ENCODE measurements around the gene CD4. TPM values are rescaled to one million over a fixed set of nuclear protein-coding genes. Genes with fewer than 3 reads are reported as not detected.

The CD4 gene
- total RNA-seq, 2 donors from 2014 or later, result 1.6 to 8.6 TPM

- Histone ChIP-seq H3K9me3 (no peaks in the 10 kb centered on the region), H3K36me3 (no peaks in the 10 kb centered on the region), H3K27me3 (replicated peaks; ENCODE audit: insufficient read depth) (no peaks in the 10 kb centered on the region), H3K27ac (no peak overlapping the region), H3K4me1 (replicated peaks) (peaks cover 2% of the 10 kb centered on the region), H3K4me3 (no peak overlapping the region)
- TF ChIP-seq, protein P1, sequence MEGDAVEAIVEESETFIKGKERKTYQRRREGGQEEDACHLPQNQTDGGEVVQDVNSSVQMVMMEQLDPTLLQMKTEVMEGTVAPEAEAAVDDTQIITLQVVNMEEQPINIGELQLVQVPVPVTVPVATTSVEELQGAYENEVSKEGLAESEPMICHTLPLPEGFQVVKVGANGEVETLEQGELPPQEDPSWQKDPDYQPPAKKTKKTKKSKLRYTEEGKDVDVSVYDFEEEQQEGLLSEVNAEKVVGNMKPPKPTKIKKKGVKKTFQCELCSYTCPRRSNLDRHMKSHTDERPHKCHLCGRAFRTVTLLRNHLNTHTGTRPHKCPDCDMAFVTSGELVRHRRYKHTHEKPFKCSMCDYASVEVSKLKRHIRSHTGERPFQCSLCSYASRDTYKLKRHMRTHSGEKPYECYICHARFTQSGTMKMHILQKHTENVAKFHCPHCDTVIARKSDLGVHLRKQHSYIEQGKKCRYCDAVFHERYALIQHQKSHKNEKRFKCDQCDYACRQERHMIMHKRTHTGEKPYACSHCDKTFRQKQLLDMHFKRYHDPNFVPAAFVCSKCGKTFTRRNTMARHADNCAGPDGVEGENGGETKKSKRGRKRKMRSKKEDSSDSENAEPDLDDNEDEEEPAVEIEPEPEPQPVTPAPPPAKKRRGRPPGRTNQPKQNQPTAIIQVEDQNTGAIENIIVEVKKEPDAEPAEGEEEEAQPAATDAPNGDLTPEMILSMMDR (IDR thresholded peaks at IDR 0.05), result no peak
- no peak for TF ChIP-seq POLR2A (IDR thresholded peaks at IDR 0.05)
- 78% methylated on average over 6 of the region's 6 CpGs for WGBS
- intact Hi-C loops (cut with DNase I), result no loop called here
- DNase-seq (ENCODE audit: low spot score), result no peak
These were observed 7.2 kb upstream of the CD4 start for GRCh38 chr12:6782119-6782518.

- H3K27me3 ChIP-seq (replicated peaks; ENCODE audit: insufficient read depth), result no peaks in the 10 kb centered on the region
- peaks cover 2% of the 10 kb centered on the region for H3K4me1 ChIP-seq (replicated peaks)
- intact Hi-C loops (cut with DNase I), result no loop called here
- no peak for DNase-seq (ENCODE audit: low spot score)
- TF ChIP-seq, protein P1 (IDR thresholded peaks at IDR 0.05), result no peak
- no peak for TF ChIP-seq POLR2AphosphoS5 (IDR thresholded peaks at IDR 0.05)
- no peak for TF ChIP-seq POLR2A (IDR thresholded peaks at IDR 0.05)
- WGBS, result 76% methylated on average over 10 of the region's 10 CpGs
- H3K9me3 ChIP-seq, result no peaks in the 10 kb centered on the region
- H3K36me3 ChIP-seq, result no peaks in the 10 kb centered on the region
- H3K4me3 ChIP-seq, result no peak overlapping the region
- no peak overlapping the region for H3K27ac ChIP-seq
These were observed 6.3 kb upstream of the CD4 start for GRCh38 chr12:6782850-6783566.

- TF ChIP-seq POLR2AphosphoS5 (IDR thresholded peaks at IDR 0.05) (no peak), POLR2A (IDR thresholded peaks at IDR 0.05) (no peak)
- TF ChIP-seq, protein P1 (IDR thresholded peaks at IDR 0.05), result no peak
- DNase-seq (ENCODE audit: low spot score), result no peak
- Histone ChIP-seq H3K4me1 (replicated peaks) (peaks cover 2% of the 10 kb centered on the region), H3K27me3 (replicated peaks; ENCODE audit: insufficient read depth) (no peaks in the 10 kb centered on the region), H3K27ac (no peak overlapping the region), H3K9me3 (no peaks in the 10 kb centered on the region), H3K4me3 (no peak overlapping the region), H3K36me3 (no peaks in the 10 kb centered on the region)
- whole genome bisulfite sequencing, result 92% methylated on average over 9 of the region's 9 CpGs
- intact Hi-C loops (cut with DNase I), result no loop called here
These were observed 5.5 kb upstream of the CD4 start for GRCh38 chr12:6783828-6784227.

DNA sequence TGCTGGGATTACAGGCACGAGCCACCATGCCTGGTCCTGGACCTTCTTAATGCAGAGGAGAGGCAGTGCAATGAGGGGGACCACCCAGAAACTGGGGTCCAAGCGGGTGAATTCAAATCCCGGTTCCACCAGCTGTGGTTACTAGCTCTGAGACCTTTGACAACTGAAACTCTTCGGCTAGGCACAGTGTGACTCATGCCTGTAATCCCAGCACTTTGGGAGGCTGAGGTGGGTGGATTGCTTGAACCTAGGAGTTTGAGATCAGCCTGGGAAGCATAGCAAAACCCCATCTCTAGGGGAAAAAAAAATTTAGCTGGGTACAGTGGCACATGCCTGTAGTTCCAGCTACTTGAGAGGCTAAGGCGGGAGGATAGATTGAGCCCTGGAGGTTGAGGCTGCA is 5.0 kb upstream of the CD4 start:
- intact Hi-C loops (cut with DNase I), result no loop called here
- H3K9me3 ChIP-seq, result no peaks in the 10 kb centered on the region
- H3K4me1 ChIP-seq (replicated peaks), result no peaks in the 10 kb centered on the region
- no peak for DNase-seq (ENCODE audit: low spot score)
- TF ChIP-seq, protein P1 (IDR thresholded peaks at IDR 0.05), result no peak
- no peak for TF ChIP-seq POLR2A (IDR thresholded peaks at IDR 0.05)
- TF ChIP-seq POLR2AphosphoS5 (IDR thresholded peaks at IDR 0.05), result no peak
- H3K36me3 ChIP-seq, result no peaks in the 10 kb centered on the region
- WGBS, result 60% methylated on average over 5 of the region's 5 CpGs
- H3K27me3 ChIP-seq (replicated peaks; ENCODE audit: insufficient read depth), result no peaks in the 10 kb centered on the region
- no peak overlapping the region for H3K27ac ChIP-seq
- no peak overlapping the region for H3K4me3 ChIP-seq

GRCh38 chr12:6784761-6785160 is 4.6 kb upstream of the CD4 start:
- intact Hi-C loops (cut with DNase I), result no loop called here
- H3K4me1 ChIP-seq (replicated peaks), result no peaks in the 10 kb centered on the region
- no peaks in the 10 kb centered on the region for H3K27me3 ChIP-seq (replicated peaks; ENCODE audit: insufficient read depth)
- WGBS, result 70% methylated on average over 5 of the region's 5 CpGs
- no peak overlapping the region for H3K27ac ChIP-seq
- TF ChIP-seq POLR2A (IDR thresholded peaks at IDR 0.05) (no peak), POLR2AphosphoS5 (IDR thresholded peaks at IDR 0.05) (no peak)
- TF ChIP-seq, protein P1 (IDR thresholded peaks at IDR 0.05), result no peak
- H3K36me3 ChIP-seq, result no peaks in the 10 kb centered on the region
- H3K4me3 ChIP-seq, result no peak overlapping the region
- no peak for DNase-seq (ENCODE audit: low spot score)
- H3K9me3 ChIP-seq, result no peaks in the 10 kb centered on the region
